ENCODE measurements around the gene VTI1B.

DNA sequence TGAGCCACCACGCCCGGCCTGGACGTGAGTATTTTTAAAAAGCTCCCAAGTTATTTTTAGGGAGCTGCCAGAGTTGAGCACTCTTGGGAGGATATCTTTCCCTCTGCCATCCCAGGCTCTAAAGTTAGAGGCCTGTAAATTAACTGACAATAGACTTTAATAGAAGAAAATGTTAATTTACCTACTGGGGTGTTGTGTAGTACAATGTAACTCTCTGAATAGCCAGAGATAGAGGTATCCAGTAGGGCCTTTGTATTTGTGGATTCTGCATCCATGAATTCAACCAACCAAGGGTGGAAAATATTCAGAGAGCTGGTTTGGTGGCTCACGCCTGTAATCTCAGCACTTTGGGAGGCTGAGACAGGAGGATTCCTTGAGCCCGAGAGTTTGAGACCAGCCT is 66.8 kb downstream of the VTI1B start:
- TF ChIP-seq, protein P1, sequence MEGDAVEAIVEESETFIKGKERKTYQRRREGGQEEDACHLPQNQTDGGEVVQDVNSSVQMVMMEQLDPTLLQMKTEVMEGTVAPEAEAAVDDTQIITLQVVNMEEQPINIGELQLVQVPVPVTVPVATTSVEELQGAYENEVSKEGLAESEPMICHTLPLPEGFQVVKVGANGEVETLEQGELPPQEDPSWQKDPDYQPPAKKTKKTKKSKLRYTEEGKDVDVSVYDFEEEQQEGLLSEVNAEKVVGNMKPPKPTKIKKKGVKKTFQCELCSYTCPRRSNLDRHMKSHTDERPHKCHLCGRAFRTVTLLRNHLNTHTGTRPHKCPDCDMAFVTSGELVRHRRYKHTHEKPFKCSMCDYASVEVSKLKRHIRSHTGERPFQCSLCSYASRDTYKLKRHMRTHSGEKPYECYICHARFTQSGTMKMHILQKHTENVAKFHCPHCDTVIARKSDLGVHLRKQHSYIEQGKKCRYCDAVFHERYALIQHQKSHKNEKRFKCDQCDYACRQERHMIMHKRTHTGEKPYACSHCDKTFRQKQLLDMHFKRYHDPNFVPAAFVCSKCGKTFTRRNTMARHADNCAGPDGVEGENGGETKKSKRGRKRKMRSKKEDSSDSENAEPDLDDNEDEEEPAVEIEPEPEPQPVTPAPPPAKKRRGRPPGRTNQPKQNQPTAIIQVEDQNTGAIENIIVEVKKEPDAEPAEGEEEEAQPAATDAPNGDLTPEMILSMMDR (IDR thresholded peaks at IDR 0.05 in 2 of 3, conservative IDR thresholded peaks at IDR 0.05 in 1 of 3; ENCODE audit: control insufficient read depth in 2 of 3, extremely low read depth in 1 of 3, insufficient read depth in 1 of 3, low read depth in 3 of 3, low read length in 3 of 3) = no peak
- no peak for TF ChIP-seq NFYB (IDR thresholded peaks at IDR 0.05; ENCODE audit: insufficient read depth, low read depth, low read length)
- TF ChIP-seq RB1 (IDR thresholded peaks at IDR 0.05; ENCODE audit: borderline replicate concordance) = no peak
- no peak for TF ChIP-seq DPF2 (IDR thresholded peaks at IDR 0.05)
- no peak for TF ChIP-seq CEBPB (IDR thresholded peaks at IDR 0.05; ENCODE audit: borderline replicate concordance in 1 of 2, low read depth in 2 of 2, low read length in 2 of 2)
- TF ChIP-seq TCF7 (IDR thresholded peaks at IDR 0.05; ENCODE audit: borderline replicate concordance) = no peak
- no peak for TF ChIP-seq NR2C2 (IDR thresholded peaks at IDR 0.05; ENCODE audit: borderline replicate concordance, control insufficient read depth, insufficient read length, low read depth)

Measured in GM12878 (cell line).